SK-N-SH treated with all-trans-retinoic acid at 6 μM for 48 hours (cell line): ENCODE measurements around the gene PIK3R4.

ENCODE experiments used
- ATAC-seq: fragments of 200-7000 bp; cut with Tn5 transposase; 3 replicates; pipeline ENCODE4 v1.9.1; 2020; ENCODE audit warnings: mild to moderate bottlenecking, moderate library complexity
- ARNTL ChIP-seq: fragments of 450-650 bp; formaldehyde crosslinking; IDR thresholded peaks from 2 replicates; pipeline ENCODE4 v1.5.0; 2020; ENCODE audit warnings: low read depth, mild to moderate bottlenecking, moderate library complexity, borderline replicate concordance
- BACH2 ChIP-seq: fragments of 250-450 bp; sonication (Bioruptor Pico); IDR thresholded peaks from 2 replicates; pipeline ENCODE4 v1.9.0; 2021; ENCODE audit warnings: mild to moderate bottlenecking, borderline replicate concordance
- CSDC2 ChIP-seq: fragments of 250-450 bp; sonication (Bioruptor Pico); IDR thresholded peaks from 2 replicates; pipeline ENCODE4 v1.5.0; 2020; ENCODE audit warnings: mild to moderate bottlenecking, moderate library complexity
- ESRRG ChIP-seq: fragments of 250-450 bp; sonication (Bioruptor Pico); IDR thresholded peaks from 2 replicates; pipeline ENCODE4 v1.6.1; 2021; ENCODE audit warnings: mild to moderate bottlenecking
- GLIS3 ChIP-seq: fragments of 250-450 bp; sonication (Bioruptor Pico); IDR thresholded peaks from 2 replicates; pipeline ENCODE4 v1.5.0; 2020; ENCODE audit warnings: mild to moderate bottlenecking, moderate library complexity
- PPARA ChIP-seq: fragments of 250-450 bp; sonication (Bioruptor Pico); IDR thresholded peaks from 2 replicates; pipeline ENCODE4 v1.5.0; 2020; ENCODE audit warnings: mild to moderate bottlenecking, borderline replicate concordance
- RARB ChIP-seq: fragments of 250-450 bp; sonication (Bioruptor Pico); IDR thresholded peaks from 2 replicates; pipeline ENCODE4 v1.8.0; 2021; ENCODE audit warnings: mild to moderate bottlenecking, moderate library complexity
- TCF4 ChIP-seq: fragments of 250-450 bp; sonication (Bioruptor Pico); IDR thresholded peaks from 2 replicates; pipeline ENCODE4 v1.8.0; 2021; ENCODE audit warnings: mild to moderate bottlenecking, moderate library complexity, borderline replicate concordance
- TOX ChIP-seq: fragments of 250-450 bp; sonication (Bioruptor Pico); IDR thresholded peaks from 2 replicates; pipeline ENCODE4 v1.8.0; 2021; ENCODE audit warnings: mild to moderate bottlenecking, moderate library complexity, borderline replicate concordance
- ZC3H10 ChIP-seq: fragments of 250-450 bp; sonication (Bioruptor Pico); IDR thresholded peaks from 2 replicates; pipeline ENCODE4 v1.5.1; 2021; ENCODE audit warnings: mild to moderate bottlenecking, moderate library complexity
- ZFP30 ChIP-seq: fragments of 450-650 bp; formaldehyde crosslinking; IDR thresholded peaks from 2 replicates; pipeline ENCODE4 v1.5.0; 2022; ENCODE audit warnings: mild to moderate bottlenecking, moderate library complexity
- ZNF565 ChIP-seq: fragments of 450-650 bp; formaldehyde crosslinking; conservative IDR thresholded peaks from 2 replicates; pipeline ENCODE4 v1.5.0; 2020; ENCODE audit warnings: low read depth, mild to moderate bottlenecking, moderate library complexity
- ZNF70 ChIP-seq: fragments of 450-650 bp; formaldehyde crosslinking; IDR thresholded peaks from 2 replicates; pipeline ENCODE4 v1.5.0; 2020; ENCODE audit warnings: mild to moderate bottlenecking, moderate library complexity
- ZNF8 ChIP-seq: fragments of 450-650 bp; formaldehyde crosslinking; IDR thresholded peaks from 2 replicates; pipeline ENCODE4 v1.5.0; 2020; ENCODE audit warnings: mild to moderate bottlenecking, moderate library complexity
- TF ChIP-seq, protein P1 (sequence below): fragments of 250-450 bp; sonication (Bioruptor Pico); IDR thresholded peaks from 2 replicates; pipeline ENCODE4 v1.5.1; 2021; ENCODE audit warnings: mild to moderate bottlenecking, moderate library complexity
- TF ChIP-seq, protein P2 (sequence below): fragments of 250-450 bp; sonication (Bioruptor Pico); IDR thresholded peaks from 2 replicates; pipeline ENCODE4 v1.5.0; 2020; ENCODE audit warnings: mild to moderate bottlenecking, moderate library complexity
- TF ChIP-seq, protein P3 (sequence below): fragments of 250-450 bp; sonication (Bioruptor Pico); IDR thresholded peaks from 2 replicates; pipeline ENCODE4 v1.8.0; 2020; ENCODE audit warnings: mild to moderate bottlenecking, moderate library complexity, borderline replicate concordance
- TF ChIP-seq, protein P4 (sequence below): fragments of 250-450 bp; sonication (Bioruptor Pico); IDR thresholded peaks from 2 replicates; pipeline ENCODE4 v1.5.1; 2020; ENCODE audit warnings: low read depth, mild to moderate bottlenecking, moderate library complexity
- TF ChIP-seq, protein P5 (sequence below): fragments of 250-450 bp; sonication (Bioruptor Pico); IDR thresholded peaks from 2 replicates; pipeline ENCODE4 v1.8.0; 2021; ENCODE audit warnings: low read depth, mild to moderate bottlenecking, moderate library complexity, borderline replicate concordance

Gene PIK3R4

DNA sequence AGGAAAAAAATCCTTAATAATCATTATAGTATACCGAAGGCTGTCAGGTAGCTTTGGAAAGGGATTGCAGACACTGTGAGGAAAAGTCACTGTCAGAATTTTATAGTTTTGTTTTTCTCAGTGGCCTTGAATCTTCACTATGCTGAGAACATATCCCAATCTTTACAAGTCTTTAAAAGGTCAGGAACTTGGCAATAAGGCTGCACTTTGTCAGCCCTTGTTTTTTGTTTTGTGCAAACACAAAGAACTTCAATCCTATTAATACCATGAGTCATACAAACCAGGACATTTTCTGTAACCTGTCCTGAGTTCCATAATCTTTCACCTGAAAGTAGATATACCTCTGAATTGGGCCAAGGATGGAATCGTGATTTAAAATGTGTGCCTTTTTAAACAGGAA is 45.6 kb upstream of the PIK3R4 start (continued):
- TF ChIP-seq TOX (CRISPR knock-in tag) (no peak), RARB (CRISPR knock-in tag) (no peak), ZNF565 (CRISPR knock-in tag) (no peak), TCF4 (CRISPR knock-in tag) (no peak)
- TF ChIP-seq, protein P1, sequence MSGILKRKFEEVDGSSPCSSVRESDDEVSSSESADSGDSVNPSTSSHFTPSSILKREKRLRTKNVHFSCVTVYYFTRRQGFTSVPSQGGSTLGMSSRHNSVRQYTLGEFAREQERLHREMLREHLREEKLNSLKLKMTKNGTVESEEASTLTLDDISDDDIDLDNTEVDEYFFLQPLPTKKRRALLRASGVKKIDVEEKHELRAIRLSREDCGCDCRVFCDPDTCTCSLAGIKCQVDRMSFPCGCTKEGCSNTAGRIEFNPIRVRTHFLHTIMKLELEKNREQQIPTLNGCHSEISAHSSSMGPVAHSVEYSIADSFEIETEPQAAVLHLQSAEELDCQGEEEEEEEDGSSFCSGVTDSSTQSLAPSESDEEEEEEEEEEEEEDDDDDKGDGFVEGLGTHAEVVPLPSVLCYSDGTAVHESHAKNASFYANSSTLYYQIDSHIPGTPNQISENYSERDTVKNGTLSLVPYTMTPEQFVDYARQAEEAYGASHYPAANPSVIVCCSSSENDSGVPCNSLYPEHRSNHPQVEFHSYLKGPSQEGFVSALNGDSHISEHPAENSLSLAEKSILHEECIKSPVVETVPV (CRISPR knock-in tag), result no peak
- TF ChIP-seq, protein P2, sequence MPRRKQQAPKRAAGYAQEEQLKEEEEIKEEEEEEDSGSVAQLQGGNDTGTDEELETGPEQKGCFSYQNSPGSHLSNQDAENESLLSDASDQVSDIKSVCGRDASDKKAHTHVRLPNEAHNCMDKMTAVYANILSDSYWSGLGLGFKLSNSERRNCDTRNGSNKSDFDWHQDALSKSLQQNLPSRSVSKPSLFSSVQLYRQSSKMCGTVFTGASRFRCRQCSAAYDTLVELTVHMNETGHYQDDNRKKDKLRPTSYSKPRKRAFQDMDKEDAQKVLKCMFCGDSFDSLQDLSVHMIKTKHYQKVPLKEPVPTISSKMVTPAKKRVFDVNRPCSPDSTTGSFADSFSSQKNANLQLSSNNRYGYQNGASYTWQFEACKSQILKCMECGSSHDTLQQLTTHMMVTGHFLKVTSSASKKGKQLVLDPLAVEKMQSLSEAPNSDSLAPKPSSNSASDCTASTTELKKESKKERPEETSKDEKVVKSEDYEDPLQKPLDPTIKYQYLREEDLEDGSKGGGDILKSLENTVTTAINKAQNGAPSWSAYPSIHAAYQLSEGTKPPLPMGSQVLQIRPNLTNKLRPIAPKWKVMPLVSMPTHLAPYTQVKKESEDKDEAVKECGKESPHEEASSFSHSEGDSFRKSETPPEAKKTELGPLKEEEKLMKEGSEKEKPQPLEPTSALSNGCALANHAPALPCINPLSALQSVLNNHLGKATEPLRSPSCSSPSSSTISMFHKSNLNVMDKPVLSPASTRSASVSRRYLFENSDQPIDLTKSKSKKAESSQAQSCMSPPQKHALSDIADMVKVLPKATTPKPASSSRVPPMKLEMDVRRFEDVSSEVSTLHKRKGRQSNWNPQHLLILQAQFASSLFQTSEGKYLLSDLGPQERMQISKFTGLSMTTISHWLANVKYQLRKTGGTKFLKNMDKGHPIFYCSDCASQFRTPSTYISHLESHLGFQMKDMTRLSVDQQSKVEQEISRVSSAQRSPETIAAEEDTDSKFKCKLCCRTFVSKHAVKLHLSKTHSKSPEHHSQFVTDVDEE (CRISPR knock-in tag), result no peak

DNA sequence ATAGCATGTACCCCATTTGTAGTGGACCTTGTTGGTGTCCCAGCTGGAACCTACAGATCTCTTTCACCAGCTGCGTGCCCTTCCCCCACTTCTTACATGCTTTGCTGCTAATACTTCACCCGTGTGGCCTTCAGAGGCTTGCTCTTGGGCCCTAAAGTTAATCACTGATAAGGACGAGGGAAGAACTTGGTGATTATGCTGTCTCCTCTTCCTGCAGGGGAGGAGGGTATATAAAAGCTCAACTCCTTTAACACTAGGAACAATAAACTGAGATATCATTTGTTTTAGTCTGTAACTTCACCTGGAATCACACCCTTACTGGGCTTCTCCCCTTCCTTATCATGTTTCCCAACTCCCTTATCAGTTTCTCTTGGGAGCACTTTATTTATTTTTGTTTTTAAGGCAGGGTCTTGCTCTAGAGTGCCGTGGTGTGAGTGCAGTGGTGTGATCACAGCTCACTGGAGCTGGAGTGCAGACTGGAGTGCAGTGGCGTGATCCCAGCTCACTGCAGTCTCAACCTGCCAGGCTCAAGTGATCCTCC is 43.2 kb upstream of the PIK3R4 start:
- TF ChIP-seq ARNTL (CRISPR knock-in tag), result no peak
- TF ChIP-seq ESRRG (CRISPR knock-in tag), result no peak
- no peak for TF ChIP-seq ZNF70 (CRISPR knock-in tag)
- TF ChIP-seq, protein P3, sequence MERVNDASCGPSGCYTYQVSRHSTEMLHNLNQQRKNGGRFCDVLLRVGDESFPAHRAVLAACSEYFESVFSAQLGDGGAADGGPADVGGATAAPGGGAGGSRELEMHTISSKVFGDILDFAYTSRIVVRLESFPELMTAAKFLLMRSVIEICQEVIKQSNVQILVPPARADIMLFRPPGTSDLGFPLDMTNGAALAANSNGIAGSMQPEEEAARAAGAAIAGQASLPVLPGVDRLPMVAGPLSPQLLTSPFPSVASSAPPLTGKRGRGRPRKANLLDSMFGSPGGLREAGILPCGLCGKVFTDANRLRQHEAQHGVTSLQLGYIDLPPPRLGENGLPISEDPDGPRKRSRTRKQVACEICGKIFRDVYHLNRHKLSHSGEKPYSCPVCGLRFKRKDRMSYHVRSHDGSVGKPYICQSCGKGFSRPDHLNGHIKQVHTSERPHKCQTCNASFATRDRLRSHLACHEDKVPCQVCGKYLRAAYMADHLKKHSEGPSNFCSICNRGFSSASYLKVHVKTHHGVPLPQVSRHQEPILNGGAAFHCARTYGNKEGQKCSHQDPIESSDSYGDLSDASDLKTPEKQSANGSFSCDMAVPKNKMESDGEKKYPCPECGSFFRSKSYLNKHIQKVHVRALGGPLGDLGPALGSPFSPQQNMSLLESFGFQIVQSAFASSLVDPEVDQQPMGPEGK (CRISPR knock-in tag), result no peak
- TF ChIP-seq PPARA, result no peak
- TF ChIP-seq, protein P1 (CRISPR knock-in tag), result no peak
- no peak for TF ChIP-seq RARB (CRISPR knock-in tag)
- TF ChIP-seq GLIS3, result no peak
- no peak for TF ChIP-seq ZFP30
- TF ChIP-seq TCF4 (CRISPR knock-in tag), result no peak
- TF ChIP-seq, protein P4, sequence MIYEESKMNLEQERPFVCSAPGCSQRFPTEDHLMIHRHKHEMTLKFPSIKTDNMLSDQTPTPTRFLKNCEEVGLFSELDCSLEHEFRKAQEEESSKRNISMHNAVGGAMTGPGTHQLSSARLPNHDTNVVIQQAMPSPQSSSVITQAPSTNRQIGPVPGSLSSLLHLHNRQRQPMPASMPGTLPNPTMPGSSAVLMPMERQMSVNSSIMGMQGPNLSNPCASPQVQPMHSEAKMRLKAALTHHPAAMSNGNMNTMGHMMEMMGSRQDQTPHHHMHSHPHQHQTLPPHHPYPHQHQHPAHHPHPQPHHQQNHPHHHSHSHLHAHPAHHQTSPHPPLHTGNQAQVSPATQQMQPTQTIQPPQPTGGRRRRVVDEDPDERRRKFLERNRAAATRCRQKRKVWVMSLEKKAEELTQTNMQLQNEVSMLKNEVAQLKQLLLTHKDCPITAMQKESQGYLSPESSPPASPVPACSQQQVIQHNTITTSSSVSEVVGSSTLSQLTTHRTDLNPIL, result no peak
- no peak for TF ChIP-seq ZNF8
- no peak for TF ChIP-seq CSDC2
- no peak for TF ChIP-seq ZC3H10
- TF ChIP-seq, all 23 proteins: peak for 0
- ATAC-seq, result no peak

DNA sequence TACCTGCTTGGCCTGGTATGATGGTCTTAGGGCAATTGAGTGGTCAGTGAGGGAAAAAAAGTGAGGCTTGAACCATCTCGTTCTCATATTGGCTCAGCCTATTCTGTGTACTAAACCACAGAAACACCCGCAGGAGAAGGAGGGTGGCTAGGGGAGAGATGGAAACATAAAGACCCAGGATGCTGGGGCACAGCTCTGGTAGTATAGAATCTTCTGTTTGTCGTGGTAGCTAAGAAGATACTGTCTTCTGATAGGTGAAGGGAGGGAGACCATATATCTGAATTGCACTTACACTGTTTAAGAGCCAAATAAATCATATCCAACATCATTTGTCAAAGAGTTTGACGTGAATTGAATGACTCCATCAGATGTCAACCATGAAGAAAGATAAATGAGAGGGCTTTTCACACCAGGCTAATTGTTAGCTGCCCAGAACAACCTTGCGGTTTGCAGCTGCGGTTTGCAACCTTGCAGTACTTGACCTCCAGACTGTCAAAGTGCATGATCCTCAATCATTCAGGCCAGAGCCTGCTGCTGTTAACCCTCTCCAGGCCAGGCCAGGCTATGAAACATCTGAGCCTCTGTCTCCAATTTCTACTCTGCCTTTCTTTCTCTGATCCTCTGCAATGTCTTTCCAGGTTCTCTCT is 40.9 kb upstream of the PIK3R4 start:
- no peak for ATAC-seq
- TF ChIP-seq, protein P1 (CRISPR knock-in tag), result no peak
- TF ChIP-seq ZNF70 (CRISPR knock-in tag), result no peak
- no peak for TF ChIP-seq TOX (CRISPR knock-in tag)
- TF ChIP-seq TCF4 (CRISPR knock-in tag), result no peak
- TF ChIP-seq BACH2 (CRISPR knock-in tag), result no peak
- TF ChIP-seq, protein P5, sequence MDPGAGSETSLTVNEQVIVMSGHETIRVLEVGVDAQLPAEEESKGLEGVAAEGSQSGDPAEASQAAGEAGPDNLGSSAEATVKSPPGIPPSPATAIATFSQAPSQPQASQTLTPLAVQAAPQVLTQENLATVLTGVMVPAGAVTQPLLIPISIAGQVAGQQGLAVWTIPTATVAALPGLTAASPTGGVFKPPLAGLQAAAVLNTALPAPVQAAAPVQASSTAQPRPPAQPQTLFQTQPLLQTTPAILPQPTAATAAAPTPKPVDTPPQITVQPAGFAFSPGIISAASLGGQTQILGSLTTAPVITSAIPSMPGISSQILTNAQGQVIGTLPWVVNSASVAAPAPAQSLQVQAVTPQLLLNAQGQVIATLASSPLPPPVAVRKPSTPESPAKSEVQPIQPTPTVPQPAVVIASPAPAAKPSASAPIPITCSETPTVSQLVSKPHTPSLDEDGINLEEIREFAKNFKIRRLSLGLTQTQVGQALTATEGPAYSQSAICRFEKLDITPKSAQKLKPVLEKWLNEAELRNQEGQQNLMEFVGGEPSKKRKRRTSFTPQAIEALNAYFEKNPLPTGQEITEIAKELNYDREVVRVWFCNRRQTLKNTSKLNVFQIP (CRISPR knock-in tag), result no peak
- TF ChIP-seq, protein P4, result no peak
- no peak for TF ChIP-seq ZNF8
- TF ChIP-seq ARNTL (CRISPR knock-in tag), result no peak
- TF ChIP-seq CSDC2, result no peak
